Dermis blood vessel endothelial cell (primary cell): ENCODE data around the gene PELI2. TPM values are rescaled to one million over a fixed set of nuclear protein-coding genes. Genes with fewer than 3 reads are reported as not detected.

ENCODE experiments used
- DNase-seq: peaks from one replicate; pipeline ENCODE4 v3.0.0; 2010
- total RNA-seq: library from RNA; depleted of rRNA; stranded (reverse); fragments of >200 nt; gene quantifications from 2 replicates; pipeline ENCODE4 v1.2.3, GENCODE V29; 2014

Gene PELI2
- total RNA-seq, 1 donor from 2014 or later: 12.4 TPM

DNA sequence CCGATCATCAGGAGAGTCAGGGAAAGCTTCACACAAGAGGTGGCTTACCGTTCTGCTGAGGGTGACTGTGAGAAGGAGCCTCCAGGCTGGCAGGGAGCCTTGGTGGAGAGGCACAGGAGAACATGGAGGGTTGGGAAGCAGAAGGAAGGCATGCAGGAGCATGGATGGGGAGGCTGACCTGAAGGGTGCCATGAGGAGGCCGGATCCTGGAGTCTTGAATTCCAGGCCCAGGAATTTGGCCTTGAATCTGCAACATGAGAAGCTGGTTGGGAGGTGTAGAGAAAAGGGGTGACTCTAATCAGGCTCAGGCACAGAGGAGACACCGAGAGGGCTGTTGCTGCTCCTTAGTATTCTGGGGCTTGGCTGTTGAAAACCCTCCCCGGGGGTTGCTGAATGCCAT, 130.2 kb downstream of the PELI2 start:
- no peak for DNase-seq

DNA sequence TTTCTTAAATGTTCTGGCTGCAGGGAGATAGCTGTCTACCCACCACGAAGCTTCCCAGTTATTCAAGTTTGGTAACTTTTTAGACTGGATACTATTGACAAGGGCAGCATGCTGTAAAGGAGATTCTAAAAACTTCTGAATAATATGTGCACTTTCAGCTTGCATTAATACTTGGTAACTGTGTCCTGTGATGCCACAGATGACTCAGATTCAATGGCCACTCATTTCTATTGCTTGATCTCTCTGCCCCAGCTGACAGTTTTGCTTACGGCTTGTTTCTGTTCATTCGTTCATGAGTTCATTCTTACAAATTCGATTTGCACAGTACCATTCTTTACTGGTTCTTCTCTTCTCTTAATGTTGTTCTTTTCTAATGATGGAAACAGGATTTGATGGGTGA, 142.8 kb downstream of the PELI2 start:
- DNase-seq: no peak

GRCh38 chr14:56262530-56262929, 144.3 kb downstream of the PELI2 start:
- DNase-seq: no peak

DNA sequence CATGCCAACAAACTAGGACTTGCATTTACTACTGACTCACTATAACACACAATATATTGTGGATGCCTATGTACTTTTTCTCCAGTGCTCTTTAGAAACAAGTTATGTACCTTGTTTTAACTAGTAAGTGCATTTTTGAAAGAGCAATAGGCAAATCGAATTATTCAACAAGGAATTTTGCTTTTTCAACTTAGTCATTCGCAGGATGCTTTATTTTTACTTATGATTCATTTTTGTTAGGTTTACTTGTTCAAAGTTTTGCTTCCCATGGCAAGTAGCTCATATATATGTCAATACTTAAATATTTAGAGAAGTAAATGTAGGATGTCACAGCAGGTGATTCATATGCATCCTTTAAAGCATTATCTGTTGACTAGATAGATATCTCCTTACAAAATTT, 149.8 kb downstream of the PELI2 start:
- DNase-seq: no peak

DNA sequence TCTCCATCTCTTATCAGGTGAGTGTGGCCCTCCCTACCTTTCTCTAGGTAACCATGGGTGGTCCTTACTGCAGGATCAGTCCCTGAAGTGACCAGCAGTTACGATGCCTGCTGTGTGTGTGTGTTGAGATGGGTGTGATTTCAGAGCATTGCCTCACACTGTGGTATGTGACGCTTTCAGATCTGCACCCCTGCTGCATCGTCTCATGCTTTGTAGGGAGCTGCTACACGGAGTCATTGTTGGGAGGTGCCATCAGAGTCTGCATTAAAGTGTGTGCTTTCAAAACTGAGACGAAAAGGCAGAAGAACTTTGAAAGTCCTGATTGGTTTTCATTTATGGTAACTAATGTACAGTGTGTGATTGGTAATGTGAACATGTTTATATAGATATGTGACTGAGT, 150.5 kb downstream of the PELI2 start:
- no peak for DNase-seq

GRCh38 chr14:56270921-56271320, 152.7 kb downstream of the PELI2 start:
- no peak for DNase-seq

DNA sequence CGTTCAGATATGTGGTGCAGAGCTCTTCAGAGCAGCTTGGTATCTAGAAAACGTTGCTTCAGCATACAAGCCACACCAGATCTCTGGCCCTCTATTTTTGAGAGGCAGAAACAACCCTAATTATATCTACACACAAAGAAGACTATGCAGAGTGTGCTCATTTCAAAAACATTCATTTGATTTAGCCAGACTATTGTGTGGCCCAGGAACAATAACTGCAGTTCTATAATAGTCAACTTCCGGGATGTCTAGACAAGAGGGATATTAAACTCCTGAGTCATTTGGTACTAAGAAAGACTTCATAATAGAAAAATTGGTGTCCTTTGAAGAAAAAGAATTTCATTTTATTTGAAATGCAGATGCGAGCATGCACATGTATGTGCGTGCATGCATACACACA, 153.8 kb downstream of the PELI2 start:
- DNase-seq: peak; percentile 89

DNA sequence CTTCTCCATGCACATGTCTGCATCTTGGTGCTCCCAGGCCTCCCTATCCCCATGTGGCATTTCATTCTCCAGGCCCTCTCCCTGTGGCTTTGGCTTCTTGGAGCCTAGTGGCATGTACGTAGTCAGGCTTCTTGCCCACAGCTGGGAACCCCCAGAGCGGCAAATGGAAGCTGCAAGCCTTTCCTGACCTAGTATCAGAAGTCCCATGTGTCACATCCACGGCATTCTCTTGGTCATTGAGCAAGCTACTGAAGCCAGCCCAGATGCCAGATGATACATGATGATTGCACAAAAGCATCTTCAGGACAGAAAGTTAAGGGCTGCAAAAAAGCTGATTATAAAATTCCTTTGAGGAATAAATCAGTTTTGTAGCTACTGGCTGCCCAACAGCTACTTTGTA, 154.9 kb downstream of the PELI2 start:
- DNase-seq: no peak

- DNase-seq: peak; percentile 19
Observed at GRCh38 chr14:56273951-56274350, 155.7 kb downstream of the PELI2 start.

GRCh38 chr14:56274556-56274955, 156.3 kb downstream of the PELI2 start:
- DNase-seq: no peak

GRCh38 chr14:56276108-56276507, 157.9 kb downstream of the PELI2 start:
- no peak for DNase-seq

DNA sequence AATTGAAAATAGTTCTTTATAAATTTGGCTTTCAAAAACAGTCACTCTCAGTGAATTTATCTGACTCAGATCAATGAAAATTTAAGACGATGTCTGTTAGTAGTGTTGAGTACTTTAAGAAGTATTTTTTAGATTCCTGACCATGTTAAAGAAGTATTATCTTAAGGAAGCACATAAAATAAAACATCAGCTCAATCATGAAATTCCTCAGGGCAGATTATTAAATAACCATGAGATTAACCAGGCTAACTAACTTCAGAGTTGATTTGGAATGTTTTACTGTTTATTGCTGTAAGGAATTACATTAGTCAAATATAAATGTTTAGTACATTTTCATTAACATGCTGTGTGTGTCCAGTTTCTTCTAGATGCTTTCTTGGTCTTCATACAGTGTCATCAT, 160.2 kb downstream of the PELI2 start:
- DNase-seq: no peak

- DNase-seq: no peak
Observed at GRCh38 chr14:56280843-56281242, 162.6 kb downstream of the PELI2 start.

- no peak for DNase-seq
Observed at GRCh38 chr14:56282179-56282578, 164.0 kb downstream of the PELI2 start.

DNA sequence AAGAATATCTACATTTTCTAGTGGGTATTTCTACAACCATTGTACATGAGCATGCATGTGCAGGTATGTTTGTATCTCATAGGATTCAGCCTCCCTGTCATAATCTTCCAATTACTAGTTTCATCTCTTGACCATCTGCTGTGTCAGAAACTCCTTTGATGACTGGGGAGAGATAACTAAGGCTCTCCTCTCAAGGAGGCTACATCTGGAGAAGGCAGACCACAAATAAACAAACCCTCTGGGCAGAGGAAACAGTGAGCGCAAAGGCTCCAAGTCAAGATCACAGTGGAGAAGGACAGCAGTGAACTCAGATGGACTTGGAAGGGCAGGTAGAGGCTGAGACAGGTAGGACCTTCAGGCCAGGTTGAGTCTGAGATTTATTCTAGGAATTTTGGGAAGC, 166.4 kb downstream of the PELI2 start:
- no peak for DNase-seq

GRCh38 chr14:56289155-56289554, 170.9 kb downstream of the PELI2 start:
- DNase-seq: no peak

GRCh38 chr14:56290195-56290594, 172.0 kb downstream of the PELI2 start:
- DNase-seq: no peak

DNA sequence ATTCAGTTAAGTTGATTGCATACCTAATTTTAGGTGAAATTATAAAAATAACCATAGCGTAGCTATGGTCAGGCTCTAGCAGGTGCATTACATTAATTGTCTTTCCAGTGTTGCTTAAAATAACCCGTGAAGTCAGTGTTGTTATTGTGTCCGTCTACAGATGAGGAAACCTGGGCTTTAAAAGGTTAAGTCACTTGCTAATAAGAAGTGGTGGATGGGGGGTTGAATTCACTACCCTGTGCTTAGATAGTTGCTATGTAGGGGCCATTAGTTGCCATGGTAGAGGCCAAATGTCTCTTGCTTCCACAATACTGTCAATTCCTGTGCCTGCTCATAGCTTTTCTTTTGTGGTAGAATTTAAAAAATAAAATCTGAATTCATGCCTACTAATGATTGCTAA, 174.8 kb downstream of the PELI2 start:
- peak; percentile 33 for DNase-seq

GRCh38 chr14:56293506-56293905, 175.3 kb downstream of the PELI2 start:
- no peak for DNase-seq

DNA sequence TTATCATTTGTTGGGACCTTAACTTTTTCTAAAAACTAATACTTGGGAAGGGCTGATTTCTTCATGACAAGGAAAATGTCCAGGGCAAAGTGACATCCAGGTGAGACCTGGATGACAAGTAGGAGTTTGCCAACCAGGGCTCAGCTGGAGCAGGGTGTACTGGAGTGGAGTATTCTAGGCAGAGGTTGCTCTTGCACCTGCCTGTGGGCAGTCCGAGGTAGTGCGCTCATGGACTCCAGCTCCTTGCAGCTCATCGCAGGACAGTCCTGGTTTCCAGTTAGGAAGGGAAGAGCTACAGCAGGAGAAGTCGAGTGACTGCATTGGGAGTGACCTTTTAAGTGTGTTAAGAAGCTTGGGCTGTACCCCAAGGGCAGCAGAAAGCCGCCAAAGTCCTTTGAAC, 175.9 kb downstream of the PELI2 start:
- no peak for DNase-seq

DNA sequence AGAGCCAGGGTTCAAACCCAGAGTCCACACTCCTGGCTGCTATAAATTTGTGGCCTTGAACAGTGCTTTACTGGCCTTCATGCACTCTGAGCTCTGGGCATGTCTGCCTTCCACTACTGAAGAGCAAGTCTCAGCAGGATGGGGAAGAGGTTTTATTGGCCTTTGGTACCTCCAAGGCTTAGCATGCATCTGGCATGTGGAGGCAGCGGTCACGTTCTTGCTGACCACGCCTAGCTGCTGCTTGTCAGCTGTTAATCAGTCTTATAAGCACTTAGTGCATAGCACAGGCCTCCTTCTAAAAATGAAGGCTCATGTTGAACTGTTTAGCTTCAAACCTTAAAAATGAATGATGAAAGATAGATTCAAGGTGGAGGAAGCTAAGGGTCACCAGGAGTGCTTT, 177.5 kb downstream of the PELI2 start:
- DNase-seq: no peak

- DNase-seq: no peak
Observed at GRCh38 chr14:56297449-56297848, 179.2 kb downstream of the PELI2 start.

DNA sequence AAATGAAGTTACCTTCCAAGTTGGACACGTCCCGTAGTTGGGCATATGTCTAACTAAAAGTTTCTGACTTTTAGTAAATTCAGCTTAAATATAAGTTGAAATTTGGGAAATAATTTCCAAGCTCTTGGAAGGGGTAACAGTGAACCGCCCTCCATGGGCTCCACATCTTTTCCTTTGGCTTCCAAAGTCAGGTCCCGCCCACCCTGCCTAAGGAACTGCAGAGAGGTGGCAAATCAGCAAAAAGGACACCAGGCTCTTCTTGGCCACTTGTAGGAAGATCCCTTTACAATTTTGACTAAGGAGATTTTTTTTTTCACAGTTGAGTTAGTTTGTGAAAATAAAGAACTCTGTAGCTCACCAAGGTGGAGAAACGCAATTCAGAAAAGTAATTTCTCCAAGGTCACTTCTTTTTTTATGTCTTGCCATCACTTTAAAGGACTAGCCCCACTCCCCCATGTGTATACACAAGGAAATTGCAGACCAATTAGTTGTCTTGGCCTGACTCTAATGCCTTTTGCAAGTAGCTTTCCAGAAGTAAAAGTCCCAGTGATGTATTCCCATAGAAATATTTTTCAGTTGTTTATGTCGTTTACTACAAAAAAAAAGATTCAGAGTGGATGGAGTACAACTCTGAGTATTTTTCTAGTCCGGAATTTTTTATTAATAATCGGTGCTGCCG, 181.2 kb downstream of the PELI2 start:
- DNase-seq: no peak

GRCh38 chr14:56300495-56300894, 182.3 kb downstream of the PELI2 start:
- DNase-seq: no peak

- no peak for DNase-seq
Observed at GRCh38 chr14:56304456-56304855, 186.2 kb downstream of the PELI2 start.
